Measurements from ENCODE around the gene OR6K6. TPM values are rescaled to one million over a fixed set of nuclear protein-coding genes. Genes with fewer than 3 reads are reported as not detected.

OR6K6 gene
- polyA plus RNA-seq, 1 donor from 2014 or later = not detected

- Histone ChIP-seq H3F3A (ENCODE audit: insufficient read depth, low read length, poor library complexity, severe bottlenecking) (no peaks in the 10 kb centered on the region), H3K4me3 (ENCODE audit: low read length) (no peak within 1 kb of the TSS), H2AFZ (ENCODE audit: low read depth, low read length) (no peak within 1 kb of the TSS)
Observed at GRCh38 chr1:158781104-158781503, 26.6 kb downstream of the OR6K6 start, which contains the start of gene OR6N2. Gene OR6N2, minus strand, starts transcription at chr1:158781204. Its CDS starts 3,569 bp downstream, at chr1:158777635.

GRCh38 chr1:158793604-158794003 lies 39.1 kb downstream of the OR6K6 start:
- no peaks in the 10 kb centered on the region for H3K36me3 ChIP-seq (ENCODE audit: insufficient read depth, low read length)
- no peak overlapping the region for H3K4me3 ChIP-seq (ENCODE audit: low read length)
- H3K27me3 ChIP-seq (ENCODE audit: insufficient read depth, low read depth, low read length) = no peaks in the 10 kb centered on the region
- H2AFZ ChIP-seq (ENCODE audit: low read depth, low read length) = no peak overlapping the region
- no peaks in the 10 kb centered on the region for H4K20me1 ChIP-seq (ENCODE audit: insufficient read depth)
- H3K9me3 ChIP-seq (ENCODE audit: low read length) = no peaks in the 10 kb centered on the region
- H3K27ac ChIP-seq (ENCODE audit: low read length) = no peak overlapping the region
- no peaks in the 10 kb centered on the region for H3K79me2 ChIP-seq (replicated peaks; ENCODE audit: insufficient read depth, low read length)
- no peak overlapping the region for H3K9ac ChIP-seq (ENCODE audit: low read length)
- H3F3A ChIP-seq (ENCODE audit: insufficient read depth, low read length, poor library complexity, severe bottlenecking) = no peaks in the 10 kb centered on the region
- H3K9me2 ChIP-seq (ENCODE audit: insufficient read depth, low read length) = no peaks in the 10 kb centered on the region
- H3K4me2 ChIP-seq (ENCODE audit: low read length) = no peak overlapping the region
- no peak for TF ChIP-seq POLR2AphosphoS5 (IDR thresholded peaks at IDR 0.05)
- no peak for TF ChIP-seq RAD21 (conservative IDR thresholded peaks at IDR 0.05)
- TF ChIP-seq TAF1 (IDR thresholded peaks at IDR 0.05; ENCODE audit: low read depth) = no peak
- TF ChIP-seq, protein P1, sequence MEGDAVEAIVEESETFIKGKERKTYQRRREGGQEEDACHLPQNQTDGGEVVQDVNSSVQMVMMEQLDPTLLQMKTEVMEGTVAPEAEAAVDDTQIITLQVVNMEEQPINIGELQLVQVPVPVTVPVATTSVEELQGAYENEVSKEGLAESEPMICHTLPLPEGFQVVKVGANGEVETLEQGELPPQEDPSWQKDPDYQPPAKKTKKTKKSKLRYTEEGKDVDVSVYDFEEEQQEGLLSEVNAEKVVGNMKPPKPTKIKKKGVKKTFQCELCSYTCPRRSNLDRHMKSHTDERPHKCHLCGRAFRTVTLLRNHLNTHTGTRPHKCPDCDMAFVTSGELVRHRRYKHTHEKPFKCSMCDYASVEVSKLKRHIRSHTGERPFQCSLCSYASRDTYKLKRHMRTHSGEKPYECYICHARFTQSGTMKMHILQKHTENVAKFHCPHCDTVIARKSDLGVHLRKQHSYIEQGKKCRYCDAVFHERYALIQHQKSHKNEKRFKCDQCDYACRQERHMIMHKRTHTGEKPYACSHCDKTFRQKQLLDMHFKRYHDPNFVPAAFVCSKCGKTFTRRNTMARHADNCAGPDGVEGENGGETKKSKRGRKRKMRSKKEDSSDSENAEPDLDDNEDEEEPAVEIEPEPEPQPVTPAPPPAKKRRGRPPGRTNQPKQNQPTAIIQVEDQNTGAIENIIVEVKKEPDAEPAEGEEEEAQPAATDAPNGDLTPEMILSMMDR (IDR thresholded peaks at IDR 0.05; ENCODE audit: poor library complexity, severe bottlenecking) = no peak
- no peak for TF ChIP-seq EZH2 (IDR thresholded peaks at IDR 0.05; ENCODE audit: borderline replicate concordance, insufficient read depth, low read length, poor library complexity, severe bottlenecking)
- TF ChIP-seq, protein P2, sequence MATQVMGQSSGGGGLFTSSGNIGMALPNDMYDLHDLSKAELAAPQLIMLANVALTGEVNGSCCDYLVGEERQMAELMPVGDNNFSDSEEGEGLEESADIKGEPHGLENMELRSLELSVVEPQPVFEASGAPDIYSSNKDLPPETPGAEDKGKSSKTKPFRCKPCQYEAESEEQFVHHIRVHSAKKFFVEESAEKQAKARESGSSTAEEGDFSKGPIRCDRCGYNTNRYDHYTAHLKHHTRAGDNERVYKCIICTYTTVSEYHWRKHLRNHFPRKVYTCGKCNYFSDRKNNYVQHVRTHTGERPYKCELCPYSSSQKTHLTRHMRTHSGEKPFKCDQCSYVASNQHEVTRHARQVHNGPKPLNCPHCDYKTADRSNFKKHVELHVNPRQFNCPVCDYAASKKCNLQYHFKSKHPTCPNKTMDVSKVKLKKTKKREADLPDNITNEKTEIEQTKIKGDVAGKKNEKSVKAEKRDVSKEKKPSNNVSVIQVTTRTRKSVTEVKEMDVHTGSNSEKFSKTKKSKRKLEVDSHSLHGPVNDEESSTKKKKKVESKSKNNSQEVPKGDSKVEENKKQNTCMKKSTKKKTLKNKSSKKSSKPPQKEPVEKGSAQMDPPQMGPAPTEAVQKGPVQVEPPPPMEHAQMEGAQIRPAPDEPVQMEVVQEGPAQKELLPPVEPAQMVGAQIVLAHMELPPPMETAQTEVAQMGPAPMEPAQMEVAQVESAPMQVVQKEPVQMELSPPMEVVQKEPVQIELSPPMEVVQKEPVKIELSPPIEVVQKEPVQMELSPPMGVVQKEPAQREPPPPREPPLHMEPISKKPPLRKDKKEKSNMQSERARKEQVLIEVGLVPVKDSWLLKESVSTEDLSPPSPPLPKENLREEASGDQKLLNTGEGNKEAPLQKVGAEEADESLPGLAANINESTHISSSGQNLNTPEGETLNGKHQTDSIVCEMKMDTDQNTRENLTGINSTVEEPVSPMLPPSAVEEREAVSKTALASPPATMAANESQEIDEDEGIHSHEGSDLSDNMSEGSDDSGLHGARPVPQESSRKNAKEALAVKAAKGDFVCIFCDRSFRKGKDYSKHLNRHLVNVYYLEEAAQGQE (IDR thresholded peaks at IDR 0.05; ENCODE audit: borderline replicate concordance) = no peak
- TF ChIP-seq SMC3 (conservative IDR thresholded peaks at IDR 0.05; ENCODE audit: poor library complexity) = no peak
- TF ChIP-seq MXI1 (conservative IDR thresholded peaks at IDR 0.05; ENCODE audit: poor library complexity, severe bottlenecking) = no peak
- no peak for TF ChIP-seq EP300 (conservative IDR thresholded peaks at IDR 0.05; ENCODE audit: poor library complexity, severe bottlenecking)

More at GRCh38 chr1:158781104-158781503, 26.6 kb downstream of the OR6K6 start, which contains the start of gene OR6N2:
- Histone ChIP-seq H3K4me2 (ENCODE audit: low read length) (no peak within 1 kb of the TSS), H3K9ac (ENCODE audit: low read length) (no peak within 1 kb of the TSS), H3K36me3 (ENCODE audit: insufficient read depth, low read length) (no peaks in the 10 kb centered on the region), H3K27me3 (ENCODE audit: insufficient read depth, low read depth, low read length) (no peaks in the 10 kb centered on the region), H3K79me2 (replicated peaks; ENCODE audit: insufficient read depth, low read length) (no peaks in the 10 kb centered on the region), H3K9me2 (ENCODE audit: insufficient read depth, low read length) (no peaks in the 10 kb centered on the region), H4K20me1 (ENCODE audit: insufficient read depth) (no peaks in the 10 kb centered on the region), H3K9me3 (ENCODE audit: low read length) (no peaks in the 10 kb centered on the region), H3K27ac (ENCODE audit: low read length) (no peak within 1 kb of the TSS)
- TF ChIP-seq RAD21 (conservative IDR thresholded peaks at IDR 0.05) (no peak), EP300 (conservative IDR thresholded peaks at IDR 0.05; ENCODE audit: poor library complexity, severe bottlenecking) (no peak), EZH2 (IDR thresholded peaks at IDR 0.05; ENCODE audit: borderline replicate concordance, insufficient read depth, low read length, poor library complexity, severe bottlenecking) (no peak), SMC3 (conservative IDR thresholded peaks at IDR 0.05; ENCODE audit: poor library complexity) (no peak), TAF1 (IDR thresholded peaks at IDR 0.05; ENCODE audit: low read depth) (no peak), MXI1 (conservative IDR thresholded peaks at IDR 0.05; ENCODE audit: poor library complexity, severe bottlenecking) (no peak), POLR2AphosphoS5 (IDR thresholded peaks at IDR 0.05) (no peak)
- TF ChIP-seq, protein P1 (IDR thresholded peaks at IDR 0.05; ENCODE audit: poor library complexity, severe bottlenecking) = no peak
- TF ChIP-seq, protein P2 (IDR thresholded peaks at IDR 0.05; ENCODE audit: borderline replicate concordance) = no peak
